HG02973 (cell line): Measurements from ENCODE around the gene SVOPL.

Source experiments
- ATAC-seq: cut with Tn5 transposase; IDR thresholded peaks from one replicate; pipeline ENCODE4 v1.9.1; 2021; ENCODE audit warnings: moderate library complexity; ENCODE audit not compliant: unreplicated experiment

SVOPL gene

DNA sequence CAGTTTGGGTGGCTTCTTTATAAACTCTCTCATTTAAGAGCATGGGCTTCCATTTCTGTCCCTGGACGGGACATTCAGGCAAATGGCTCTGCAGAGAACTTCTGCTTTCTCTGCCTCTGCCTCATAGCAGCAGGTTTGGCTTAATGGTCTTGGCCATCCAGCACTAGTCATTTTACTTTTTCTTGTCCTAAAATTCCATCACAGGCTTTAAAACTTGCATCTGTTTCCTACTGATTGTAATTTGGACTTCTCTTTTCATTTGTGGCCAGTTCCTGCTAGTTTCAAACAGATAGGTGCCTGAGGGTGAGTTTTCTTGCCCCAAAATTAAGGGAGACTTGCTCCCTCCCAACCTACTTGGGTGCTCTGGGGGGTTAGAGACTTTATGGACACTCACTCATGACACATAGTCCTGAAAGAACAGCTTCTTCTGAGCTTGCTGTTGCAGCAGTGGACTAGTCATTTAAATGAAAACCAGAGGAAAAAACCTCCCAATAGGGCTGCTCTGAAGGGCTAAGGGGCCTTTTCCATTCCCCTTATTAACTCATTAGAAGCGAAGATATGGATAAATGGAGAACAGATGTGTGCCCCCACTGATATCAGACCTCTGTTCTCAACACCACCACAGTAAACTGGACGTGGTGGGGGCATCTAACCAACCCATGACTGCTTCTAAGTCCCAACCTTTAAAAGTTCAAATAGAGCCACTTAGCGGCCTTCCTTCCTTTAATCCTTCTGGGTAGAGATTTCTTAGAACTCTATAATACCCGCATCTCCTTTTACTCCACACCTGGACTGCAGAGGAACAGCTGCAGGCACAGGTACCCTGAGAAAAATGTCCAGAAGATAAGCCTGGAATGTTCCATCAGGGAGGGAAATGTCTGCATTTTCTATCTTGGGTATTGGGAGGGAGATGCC lies 38.8 kb downstream of the SVOPL start:
- no peak for ATAC-seq

DNA sequence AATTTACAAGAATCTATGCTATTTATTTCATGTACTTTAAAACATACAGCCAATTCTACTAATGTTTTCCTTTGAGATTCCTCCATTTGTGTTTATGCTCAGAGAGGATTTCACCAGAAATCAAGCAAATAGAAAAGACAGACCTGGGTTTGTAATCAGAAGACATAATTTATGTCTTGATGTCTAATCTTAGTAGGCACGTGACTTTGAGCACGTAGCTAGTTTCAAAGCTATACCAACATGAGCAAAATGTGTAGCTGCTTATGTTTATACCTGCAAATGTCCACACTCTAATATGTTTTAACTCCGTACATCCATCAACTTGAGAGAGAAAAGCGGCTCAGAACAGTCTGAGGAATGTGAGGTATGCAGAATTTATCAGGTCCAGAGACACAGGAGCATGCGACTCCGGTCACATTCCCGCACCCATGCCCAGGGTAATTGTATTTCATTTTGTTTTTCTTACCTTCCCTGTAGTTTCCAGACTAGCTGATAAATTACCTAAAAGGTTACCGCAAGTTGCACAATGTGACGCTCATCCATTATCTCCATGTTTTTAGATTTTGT lies 40.0 kb downstream of the SVOPL start:
- no peak for ATAC-seq

DNA sequence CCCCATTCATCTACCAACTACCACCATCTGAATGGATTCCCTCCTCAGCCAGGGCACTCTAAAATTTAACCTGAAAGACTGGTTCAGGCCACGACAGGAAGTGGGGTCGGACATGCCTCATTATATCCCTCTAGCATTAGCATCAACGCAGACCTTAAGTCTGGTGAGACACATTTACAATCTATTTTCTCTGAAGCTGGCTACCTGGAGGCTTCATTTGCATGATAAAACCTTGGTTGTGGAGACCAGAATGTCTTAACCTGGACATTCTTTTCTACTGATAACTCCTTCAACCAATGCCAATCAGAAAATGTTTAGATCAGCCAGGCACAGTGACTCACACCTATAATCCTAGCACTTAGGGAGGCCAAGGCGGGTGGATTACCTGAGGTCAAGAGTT lies 42.3 kb downstream of the SVOPL start:
- ATAC-seq = no peak

- no peak for ATAC-seq
Observed at GRCh38 chr7:138657854-138658386, 43.2 kb downstream of the SVOPL start.

- ATAC-seq = no peak
Observed at GRCh38 chr7:138656952-138657351, 44.2 kb downstream of the SVOPL start.

GRCh38 chr7:138654616-138655015 lies 46.5 kb downstream of the SVOPL start:
- ATAC-seq = no peak

DNA sequence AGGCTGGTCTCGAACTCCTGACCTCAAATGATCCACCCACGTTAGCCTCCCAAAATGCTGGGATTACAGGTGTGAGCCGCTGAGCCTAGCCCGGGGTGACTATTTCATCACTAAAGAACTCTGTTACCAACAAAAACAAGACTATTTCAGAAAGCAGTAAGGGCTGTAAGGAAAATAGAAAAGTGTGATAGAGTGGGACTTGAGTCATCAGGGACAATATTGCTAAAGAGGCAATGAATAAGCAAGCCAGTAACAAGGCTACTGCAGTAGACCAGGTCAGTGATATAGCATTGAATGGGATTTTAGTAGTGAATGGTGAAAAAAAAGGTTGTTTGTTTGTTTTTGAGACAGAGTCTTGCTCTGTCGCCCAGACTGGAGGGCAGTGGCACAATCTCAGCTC lies 51.7 kb downstream of the SVOPL start:
- ATAC-seq = no peak

GRCh38 chr7:138645284-138645683 lies 55.9 kb downstream of the SVOPL start:
- ATAC-seq = no peak

- ATAC-seq = no peak
Observed at GRCh38 chr7:138632826-138633602, 68.1 kb downstream of the SVOPL start.

- ATAC-seq = no peak
Observed at GRCh38 chr7:138632384-138632783, 68.8 kb downstream of the SVOPL start.

DNA sequence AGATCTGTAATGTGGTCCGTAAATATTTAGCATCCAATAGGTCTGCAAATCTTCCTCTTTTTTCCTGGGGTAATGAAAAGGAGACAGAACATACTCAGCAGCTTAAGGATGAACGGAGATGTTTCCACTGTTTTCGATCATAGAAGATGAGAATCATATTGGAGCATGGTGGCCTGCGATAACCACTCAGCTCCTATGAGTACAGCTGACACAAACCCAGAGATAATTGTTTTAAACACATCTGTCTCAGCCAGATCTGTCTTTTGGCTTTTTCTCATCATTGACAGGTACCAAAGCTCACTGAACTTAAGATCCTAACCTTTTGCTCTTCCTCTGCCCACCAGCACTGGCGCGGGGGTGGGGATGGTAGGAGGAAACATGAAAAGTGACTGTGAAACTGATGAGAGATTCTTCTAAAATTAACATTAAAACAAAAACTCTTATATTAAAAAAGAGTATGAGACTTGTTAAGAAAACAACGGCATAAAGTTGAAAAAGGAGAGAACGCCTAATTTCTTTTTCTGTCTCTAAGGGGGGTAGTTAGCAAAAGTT lies 71.0 kb downstream of the SVOPL start:
- ATAC-seq = no peak

DNA sequence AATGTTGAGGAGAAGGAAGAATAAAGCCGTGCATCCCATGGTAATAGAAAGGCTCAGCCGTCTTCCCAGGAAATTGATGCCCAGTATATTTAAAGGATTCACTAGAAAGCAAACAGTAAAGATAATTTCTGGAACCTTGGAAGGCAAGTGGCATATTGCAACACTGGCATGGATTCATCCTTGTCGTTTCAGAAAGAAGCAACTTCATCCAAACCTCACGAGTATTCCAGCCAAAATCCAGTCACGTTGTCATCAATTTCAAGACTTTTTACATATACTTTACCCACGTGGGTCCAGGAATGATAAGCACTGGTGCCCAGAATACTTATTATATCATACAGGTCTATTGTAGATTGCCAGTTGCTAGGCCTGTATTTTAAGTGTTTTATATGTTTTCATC lies 73.8 kb downstream of the SVOPL start:
- ATAC-seq = no peak

GRCh38 chr7:138626846-138627245 lies 74.3 kb downstream of the SVOPL start:
- no peak for ATAC-seq

- ATAC-seq = peak; percentile 59
Observed at GRCh38 chr7:138625849-138626230, 75.3 kb downstream of the SVOPL start.

- no peak for ATAC-seq
Observed at GRCh38 chr7:138625084-138625848, 75.9 kb downstream of the SVOPL start.

DNA sequence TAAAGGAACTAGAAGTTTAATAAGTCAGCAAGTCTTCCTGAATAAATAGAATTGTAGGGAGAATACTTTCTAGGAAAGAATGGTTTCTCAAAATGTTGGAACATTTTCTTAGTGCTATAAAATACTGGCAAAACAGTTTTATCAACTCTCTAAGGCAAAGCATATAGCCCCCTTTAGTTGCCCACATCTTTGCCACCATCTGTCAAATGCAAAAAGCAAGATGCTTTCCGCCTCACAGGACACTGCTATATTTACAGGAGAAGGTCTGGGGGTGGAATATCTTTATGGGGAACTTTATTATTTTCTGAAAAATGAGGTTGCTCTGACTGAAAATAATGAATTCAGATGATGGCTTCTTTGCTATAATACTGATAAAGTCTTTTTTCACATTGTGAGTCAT lies 78.3 kb downstream of the SVOPL start:
- ATAC-seq = no peak

- no peak for ATAC-seq
Observed at GRCh38 chr7:138618933-138619332, 82.2 kb downstream of the SVOPL start.

DNA sequence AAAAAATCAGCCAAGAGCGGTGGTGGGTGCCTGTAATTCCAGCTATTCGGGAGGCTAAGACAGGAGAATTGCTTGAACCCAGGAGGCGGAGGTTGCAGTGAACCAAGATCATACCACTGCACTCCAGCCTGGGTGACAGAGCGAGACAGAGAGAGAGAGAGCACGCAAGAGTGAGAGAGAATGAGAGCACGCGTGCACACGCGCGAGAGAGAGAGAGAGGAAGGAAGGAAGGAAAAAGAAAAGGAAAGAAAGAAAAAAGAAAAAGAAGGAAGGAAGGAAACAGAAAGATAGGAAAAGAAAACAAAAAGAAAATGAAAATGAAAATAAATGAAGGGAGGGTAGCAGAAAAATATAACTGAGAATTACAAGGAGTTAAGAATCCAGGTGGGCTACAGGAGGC lies 82.7 kb downstream of the SVOPL start:
- ATAC-seq = no peak

DNA sequence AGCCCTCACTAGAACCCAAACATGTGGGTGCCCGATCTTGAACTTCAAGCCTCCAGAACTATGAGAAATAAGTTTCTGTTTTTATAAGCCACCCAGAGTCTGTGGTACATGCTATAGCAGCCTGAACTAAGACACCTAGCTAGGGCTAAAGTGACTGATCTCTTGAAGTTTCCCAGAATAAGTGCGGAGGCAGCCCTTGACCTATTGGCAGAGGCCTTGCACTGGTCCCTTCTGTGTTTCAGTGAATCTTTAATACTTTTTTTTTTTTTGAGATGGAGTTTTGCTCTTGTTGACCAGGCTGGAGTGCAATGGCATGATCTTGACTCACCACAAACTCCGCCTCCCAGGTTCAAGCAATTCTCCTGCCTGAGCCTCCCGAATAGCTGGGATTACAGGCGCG lies 85.1 kb downstream of the SVOPL start:
- no peak for ATAC-seq

DNA sequence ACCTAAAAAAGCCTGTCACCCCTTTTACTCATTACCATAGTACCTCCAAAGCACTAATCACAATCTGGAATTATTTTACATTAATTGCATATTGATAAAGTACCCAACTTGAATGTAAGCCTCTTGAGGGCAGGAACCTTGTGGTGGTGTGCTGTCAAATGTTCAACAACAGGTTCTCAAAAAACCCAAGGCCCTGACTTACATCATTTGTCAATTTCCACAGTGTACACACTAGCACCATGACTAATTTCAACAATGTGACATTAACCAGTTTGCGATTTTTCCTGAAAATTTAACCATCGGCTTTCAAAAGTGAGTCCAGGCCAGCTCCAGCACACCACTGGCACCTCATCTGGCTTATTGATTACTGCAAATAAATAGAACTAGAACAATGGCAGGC lies 87.5 kb downstream of the SVOPL start:
- ATAC-seq = no peak
